ENCODE measurements around the gene C6orf62.
"Not testable (repeated sequence)": the region's sequence is repeated elsewhere in the genome, so short reads cannot be mapped to it uniquely, and the experiment has no call there.

The C6orf62 gene

DNA sequence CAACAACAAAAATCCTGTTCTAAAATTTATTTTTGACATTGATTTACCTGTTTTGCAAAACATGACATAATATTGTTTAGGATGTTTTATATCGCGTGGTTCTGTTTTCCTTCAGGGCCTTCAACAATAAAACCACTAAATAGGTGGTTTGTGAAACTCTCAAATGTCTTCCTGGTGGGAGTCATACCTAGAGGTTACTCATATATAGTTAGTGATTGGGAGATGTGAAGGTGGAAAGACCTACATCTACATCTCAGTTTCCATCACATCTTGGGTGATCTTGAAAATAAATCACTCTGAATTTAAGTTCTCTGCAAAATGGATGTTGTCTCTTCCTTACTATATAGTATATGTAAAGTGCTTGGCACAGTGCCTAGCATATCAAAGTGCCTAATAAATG lies 22.9 kb downstream of the C6orf62 start:
- no peak for DNase-seq

DNA sequence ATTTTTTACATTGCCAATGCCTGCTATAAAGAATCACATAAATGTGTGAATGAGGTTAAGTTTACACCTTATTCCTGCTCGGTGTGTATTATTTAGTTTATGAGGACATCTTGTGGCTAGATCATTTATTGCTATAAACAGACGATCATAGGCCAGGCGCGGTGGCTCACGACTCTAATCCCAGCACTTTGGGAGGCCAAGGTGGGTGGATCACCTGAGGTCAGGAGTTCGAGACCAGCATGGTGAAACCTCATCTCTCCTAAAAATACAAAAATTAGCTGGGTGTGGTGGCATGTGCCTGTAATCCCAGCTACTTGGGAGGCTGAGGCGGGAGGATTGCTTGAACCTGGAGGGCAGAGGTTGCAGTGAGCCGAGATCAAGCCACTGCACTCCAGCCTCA lies 23.3 kb downstream of the C6orf62 start:
- DNase-seq = peak; percentile 49

DNA sequence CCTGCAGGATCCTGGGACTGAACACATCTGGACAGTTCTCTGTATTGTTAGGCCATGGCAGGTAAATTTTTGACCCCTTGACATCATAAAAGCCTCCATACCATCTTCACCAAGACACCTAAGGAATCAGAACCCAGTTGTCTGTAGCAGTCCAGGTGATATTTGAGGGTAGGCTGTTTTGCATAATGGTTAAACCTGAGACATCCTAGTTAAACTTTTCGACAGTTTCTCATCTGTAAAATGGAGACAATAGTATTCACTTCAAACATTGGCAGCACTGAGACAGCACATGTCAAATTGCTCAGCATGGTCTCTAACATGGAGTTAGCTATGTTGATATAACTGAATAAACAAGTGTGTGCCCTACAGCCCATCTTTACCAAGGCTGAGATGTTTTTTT lies 24.8 kb downstream of the C6orf62 start:
- DNase-seq = no peak

GRCh38 chr6:24692848-24693592 lies 25.9 kb downstream of the C6orf62 start:
- no peak for DNase-seq

DNA sequence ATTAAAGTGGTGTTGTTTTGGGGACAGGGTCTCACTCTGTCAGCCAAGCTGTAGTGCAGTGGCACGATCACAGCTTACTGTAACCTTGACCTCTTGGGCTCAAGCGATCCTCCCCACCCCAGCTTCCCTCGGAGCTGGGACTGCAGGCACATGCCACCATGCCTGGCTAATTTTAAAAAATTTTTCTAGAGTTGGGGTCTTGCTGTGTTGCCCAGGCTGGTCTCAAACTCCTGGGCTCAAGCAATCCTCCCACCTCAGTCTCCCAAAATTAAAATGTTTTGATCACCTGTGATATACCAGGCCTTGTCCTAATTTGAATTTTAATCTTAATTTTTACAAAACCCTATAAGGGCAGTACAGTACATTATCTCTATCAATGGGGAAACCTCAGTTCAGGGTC lies 26.5 kb downstream of the C6orf62 start:
- no peak for DNase-seq

- DNase-seq = no peak
Observed at GRCh38 chr6:24692003-24692402, 27.0 kb downstream of the C6orf62 start.

DNA sequence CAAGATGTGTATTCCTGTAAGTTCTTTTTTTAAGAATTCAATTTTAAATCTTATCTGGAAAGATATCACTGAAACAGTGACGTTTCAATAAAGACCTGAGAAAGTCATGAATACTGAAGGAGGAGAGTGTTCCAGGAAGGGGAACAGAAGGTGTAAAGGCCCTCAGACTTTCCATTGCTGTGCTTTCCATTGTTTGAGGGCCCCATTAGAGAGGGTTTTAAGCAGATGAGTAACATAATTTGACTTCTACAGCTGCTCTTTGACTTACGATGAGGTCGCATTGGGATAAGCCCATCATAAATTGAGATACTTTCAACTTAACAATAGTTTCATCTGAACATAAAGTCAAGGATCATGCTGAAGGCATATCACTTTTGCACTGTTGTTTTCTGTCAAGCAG lies 27.4 kb downstream of the C6orf62 start:
- DNase-seq = no peak

GRCh38 chr6:24690593-24690992 lies 28.4 kb downstream of the C6orf62 start:
- DNase-seq = no peak

GRCh38 chr6:24689964-24690363 lies 29.0 kb downstream of the C6orf62 start:
- no peak for DNase-seq

GRCh38 chr6:24686946-24687345 lies 32.0 kb downstream of the C6orf62 start:
- no peak for DNase-seq

DNA sequence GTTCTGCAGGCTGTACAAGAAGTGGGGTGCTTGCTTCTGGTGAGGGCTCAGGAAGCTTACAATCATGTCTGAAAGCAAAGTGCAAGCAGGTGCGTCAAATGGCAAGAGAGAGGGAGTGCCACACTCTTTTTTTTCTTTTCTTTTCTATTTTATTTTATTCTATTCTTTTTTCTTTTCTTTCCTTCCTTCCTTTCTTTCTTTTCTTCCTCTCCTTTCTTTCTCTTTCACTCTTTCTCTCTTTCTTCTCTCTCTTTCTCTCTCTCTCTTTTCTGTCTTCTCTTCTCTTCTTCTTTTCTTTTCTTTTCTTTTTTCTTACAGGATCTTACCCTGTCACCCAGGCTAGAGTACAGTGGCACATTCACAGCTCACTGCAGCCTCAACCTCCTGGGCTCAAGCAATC lies 32.5 kb downstream of the C6orf62 start:
- DNase-seq = no peak

GRCh38 chr6:24683297-24684296 lies 35.4 kb downstream of the C6orf62 start:
- DNase-seq = no peak

DNA sequence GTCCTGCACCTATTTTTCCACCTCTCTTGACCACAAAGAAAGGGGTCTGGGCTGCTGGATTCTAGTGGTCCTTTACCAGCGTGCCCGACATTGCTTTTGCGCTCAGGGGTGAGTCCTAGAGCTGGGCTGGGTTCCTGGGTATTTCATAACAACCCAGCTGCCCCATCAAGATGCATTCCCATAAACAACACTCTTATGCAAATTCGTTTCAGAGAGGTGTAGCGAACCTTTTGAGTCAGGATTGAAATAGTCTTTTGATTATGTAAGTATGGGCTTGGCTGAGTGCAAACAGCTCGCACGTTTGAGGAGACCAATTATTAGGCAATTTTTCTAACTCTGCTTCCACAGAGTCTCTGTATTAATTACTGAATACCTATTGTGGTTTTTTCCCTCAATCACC lies 38.4 kb downstream of the C6orf62 start:
- no peak for DNase-seq

- DNase-seq = not testable (repeated sequence)
Observed at GRCh38 chr6:24678792-24679352, 40.1 kb downstream of the C6orf62 start.

DNA sequence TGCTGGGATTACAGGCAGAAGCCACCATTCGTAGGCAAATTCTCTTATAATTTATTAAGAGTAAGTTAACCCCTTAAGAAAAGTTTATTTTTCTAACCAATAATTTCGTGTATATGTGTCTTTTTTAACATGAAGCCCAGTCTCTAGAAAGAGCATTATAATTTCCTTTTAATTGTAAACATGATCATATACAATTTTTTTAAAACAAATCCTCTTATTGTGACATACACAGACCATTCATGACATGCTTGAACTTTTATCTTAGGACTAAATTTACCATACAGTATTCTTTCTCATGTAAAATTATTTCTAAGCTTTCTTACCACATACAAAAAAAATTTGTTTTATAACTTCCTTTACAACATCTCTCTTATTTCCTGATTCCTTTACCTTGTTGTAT lies 45.3 kb downstream of the C6orf62 start:
- DNase-seq = no peak

DNA sequence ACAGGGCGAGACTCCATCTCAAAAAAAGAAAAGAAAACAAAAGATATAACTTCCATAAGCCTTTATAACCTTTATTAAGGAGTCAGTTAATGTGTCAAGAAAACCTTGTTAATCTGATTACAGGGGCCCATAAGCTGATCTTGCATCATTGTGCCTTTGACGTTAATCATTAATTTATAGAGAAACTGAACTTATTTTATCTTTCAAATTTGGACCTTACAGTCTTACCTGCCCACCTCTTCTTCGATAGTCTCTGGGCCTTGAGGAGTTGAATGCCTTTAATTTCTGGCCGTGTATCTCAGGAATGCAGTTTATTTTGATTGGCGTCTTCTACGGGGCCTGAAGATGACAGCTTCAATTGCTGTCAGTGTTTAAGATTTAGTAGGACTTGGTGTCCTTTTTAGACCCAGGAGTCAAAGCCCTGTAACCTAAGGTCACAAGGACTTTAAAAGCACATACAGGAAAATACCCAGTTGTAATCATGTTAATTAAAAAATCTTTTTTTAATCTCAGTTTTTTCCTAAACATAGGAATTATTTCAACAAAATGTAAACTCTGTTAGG lies 46.3 kb downstream of the C6orf62 start:
- no peak for DNase-seq

GRCh38 chr6:24671077-24671476 lies 47.9 kb downstream of the C6orf62 start:
- not testable (repeated sequence) for DNase-seq

- not testable (repeated sequence) for DNase-seq
Observed at GRCh38 chr6:24670492-24670891, 48.5 kb downstream of the C6orf62 start.

- no peak for DNase-seq
Observed at GRCh38 chr6:24668997-24669361, 50.0 kb downstream of the C6orf62 start.

GRCh38 chr6:24668066-24668996 lies 50.6 kb downstream of the C6orf62 start:
- not testable (repeated sequence) for DNase-seq

DNA sequence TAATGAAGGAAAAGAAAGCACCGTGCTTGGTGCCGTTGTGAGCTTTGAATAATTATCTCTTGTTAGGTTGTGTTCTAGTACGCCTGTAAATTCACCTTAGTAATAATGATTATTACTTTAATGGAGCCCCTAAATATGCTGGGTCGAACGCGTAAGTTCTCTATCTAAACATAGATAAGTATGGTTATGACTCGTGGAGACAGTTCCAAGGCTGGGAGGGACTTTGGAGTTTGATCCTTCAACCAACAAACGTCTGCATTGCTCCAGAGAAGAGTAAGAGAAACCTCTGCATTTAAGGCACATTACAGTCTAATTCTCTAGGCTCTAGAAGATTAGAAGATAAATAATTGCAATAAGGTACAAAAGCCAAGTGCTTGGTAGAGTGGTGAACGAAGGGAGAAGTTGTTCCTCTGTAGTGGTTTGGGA lies 51.6 kb downstream of the C6orf62 start:
- DNase-seq = no peak

Data from stimulated activated CD8-positive, alpha-beta memory T cell treated with anti-CD3 and anti-CD28 coated beads, Interleukin-4, amount 100 ng/mL, for 48 hours (primary cell).